Progenitor cell of endocrine pancreas (in vitro differentiated cells): ENCODE data around the gene ITGB6. TPM values are rescaled to one million over a fixed set of nuclear protein-coding genes. Genes with fewer than 3 reads are reported as not detected.

ENCODE experiments used
- DNase-seq: peaks from one replicate; pipeline ENCODE4 v3.0.0; 2021; ENCODE audit warnings: low spot score; ENCODE audit not compliant: unreplicated experiment
- H3K27ac Mint-ChIP-seq: 2 replicates; pipeline ENCODE4 v1.8.0; 2021; ENCODE audit warnings: mild to moderate bottlenecking, moderate library complexity, mixed read lengths
- H3K27me3 Mint-ChIP-seq: 2 replicates; pipeline ENCODE4 v1.8.0; 2021; ENCODE audit warnings: mixed read lengths
- H3K36me3 Mint-ChIP-seq: 2 replicates; pipeline ENCODE4 v1.8.0; 2022; ENCODE audit warnings: mixed read lengths; ENCODE audit not compliant: insufficient read depth
- H3K4me1 Mint-ChIP-seq: 2 replicates; pipeline ENCODE4 v1.8.0; 2021; ENCODE audit warnings: low read depth, mixed read lengths
- H3K4me3 Mint-ChIP-seq: 2 replicates; pipeline ENCODE4 v1.8.0; 2021; ENCODE audit warnings: low read depth, mild to moderate bottlenecking, moderate library complexity, mixed read lengths
- H3K9me3 Mint-ChIP-seq: 2 replicates; pipeline ENCODE4 v1.8.0; 2021; ENCODE audit warnings: low read depth, mixed read lengths
- total RNA-seq: library from RNA; stranded (reverse); gene quantifications from 2 replicates; pipeline ENCODE4 v1.2.1, GENCODE V29; 2021
- TF ChIP-seq, protein P1 (sequence below): fragments of 200-600 bp; sonication (generic); IDR thresholded peaks from one replicate; pipeline ENCODE4 v1.5.0; 2021; ENCODE audit warnings: antibody characterized with exemption, mild to moderate bottlenecking; ENCODE audit not compliant: unreplicated experiment

Gene ITGB6
- total RNA-seq, 1 donor from 2014 or later: 6.7 TPM

DNA sequence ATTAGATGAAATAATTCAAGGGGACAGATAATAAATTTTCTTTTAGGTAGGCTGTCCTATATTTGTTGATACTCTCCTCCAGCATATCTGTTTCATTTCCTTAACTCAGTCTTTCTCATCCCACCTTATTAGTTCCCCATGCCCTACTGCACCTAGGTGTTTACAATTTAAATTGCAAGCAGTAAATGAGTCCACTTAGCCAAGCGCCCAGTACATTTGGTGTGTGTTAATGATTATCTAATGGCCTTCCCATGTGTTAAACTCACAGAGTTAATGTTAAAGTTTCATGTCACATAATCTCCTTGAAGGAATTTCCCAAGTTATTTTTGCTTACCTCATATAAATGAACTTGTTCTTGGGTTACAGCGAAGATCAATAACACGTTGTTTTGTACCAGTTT is 31.2 kb downstream of the ITGB6 start:
- TF ChIP-seq, protein P1, sequence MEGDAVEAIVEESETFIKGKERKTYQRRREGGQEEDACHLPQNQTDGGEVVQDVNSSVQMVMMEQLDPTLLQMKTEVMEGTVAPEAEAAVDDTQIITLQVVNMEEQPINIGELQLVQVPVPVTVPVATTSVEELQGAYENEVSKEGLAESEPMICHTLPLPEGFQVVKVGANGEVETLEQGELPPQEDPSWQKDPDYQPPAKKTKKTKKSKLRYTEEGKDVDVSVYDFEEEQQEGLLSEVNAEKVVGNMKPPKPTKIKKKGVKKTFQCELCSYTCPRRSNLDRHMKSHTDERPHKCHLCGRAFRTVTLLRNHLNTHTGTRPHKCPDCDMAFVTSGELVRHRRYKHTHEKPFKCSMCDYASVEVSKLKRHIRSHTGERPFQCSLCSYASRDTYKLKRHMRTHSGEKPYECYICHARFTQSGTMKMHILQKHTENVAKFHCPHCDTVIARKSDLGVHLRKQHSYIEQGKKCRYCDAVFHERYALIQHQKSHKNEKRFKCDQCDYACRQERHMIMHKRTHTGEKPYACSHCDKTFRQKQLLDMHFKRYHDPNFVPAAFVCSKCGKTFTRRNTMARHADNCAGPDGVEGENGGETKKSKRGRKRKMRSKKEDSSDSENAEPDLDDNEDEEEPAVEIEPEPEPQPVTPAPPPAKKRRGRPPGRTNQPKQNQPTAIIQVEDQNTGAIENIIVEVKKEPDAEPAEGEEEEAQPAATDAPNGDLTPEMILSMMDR: no peak
- Mint-ChIP-seq H3K9me3 (no peaks in the 10 kb centered on the region), H3K36me3 (no peaks in the 10 kb centered on the region), H3K27ac (no peak overlapping the region), H3K4me3 (no peak overlapping the region), H3K27me3 (no peaks in the 10 kb centered on the region), H3K4me1 (peaks cover 35% of the 10 kb centered on the region)
- DNase-seq: no peak

GRCh38 chr2:160167089-160167740 is 32.9 kb downstream of the ITGB6 start:
- no peak for DNase-seq
- TF ChIP-seq, protein P1: no peak
- H3K4me1 Mint-ChIP-seq: peaks cover 35% of the 10 kb centered on the region
- no peaks in the 10 kb centered on the region for H3K36me3 Mint-ChIP-seq
- H3K9me3 Mint-ChIP-seq: no peaks in the 10 kb centered on the region
- H3K27me3 Mint-ChIP-seq: no peaks in the 10 kb centered on the region
- H3K27ac Mint-ChIP-seq: no peak overlapping the region
- H3K4me3 Mint-ChIP-seq: no peak overlapping the region

GRCh38 chr2:160165996-160166395 is 34.1 kb downstream of the ITGB6 start:
- no peaks in the 10 kb centered on the region for H3K27me3 Mint-ChIP-seq

GRCh38 chr2:160165081-160165480 is 35.0 kb downstream of the ITGB6 start:
- H3K36me3 Mint-ChIP-seq: no peaks in the 10 kb centered on the region
- TF ChIP-seq, protein P1: no peak
- no peaks in the 10 kb centered on the region for H3K9me3 Mint-ChIP-seq
- DNase-seq: no peak
- no peak overlapping the region for H3K27ac Mint-ChIP-seq
- H3K27me3 Mint-ChIP-seq: no peaks in the 10 kb centered on the region
- peaks cover 35% of the 10 kb centered on the region for H3K4me1 Mint-ChIP-seq
- no peak overlapping the region for H3K4me3 Mint-ChIP-seq

More at GRCh38 chr2:160165996-160166395, 34.1 kb downstream of the ITGB6 start:
- Mint-ChIP-seq H3K27ac (peak overlapping the region; percentile 71), H3K36me3 (no peaks in the 10 kb centered on the region), H3K4me3 (no peak overlapping the region), H3K4me1 (peaks cover 35% of the 10 kb centered on the region), H3K9me3 (no peaks in the 10 kb centered on the region)
- TF ChIP-seq, protein P1: no peak
- no peak for DNase-seq

DNA sequence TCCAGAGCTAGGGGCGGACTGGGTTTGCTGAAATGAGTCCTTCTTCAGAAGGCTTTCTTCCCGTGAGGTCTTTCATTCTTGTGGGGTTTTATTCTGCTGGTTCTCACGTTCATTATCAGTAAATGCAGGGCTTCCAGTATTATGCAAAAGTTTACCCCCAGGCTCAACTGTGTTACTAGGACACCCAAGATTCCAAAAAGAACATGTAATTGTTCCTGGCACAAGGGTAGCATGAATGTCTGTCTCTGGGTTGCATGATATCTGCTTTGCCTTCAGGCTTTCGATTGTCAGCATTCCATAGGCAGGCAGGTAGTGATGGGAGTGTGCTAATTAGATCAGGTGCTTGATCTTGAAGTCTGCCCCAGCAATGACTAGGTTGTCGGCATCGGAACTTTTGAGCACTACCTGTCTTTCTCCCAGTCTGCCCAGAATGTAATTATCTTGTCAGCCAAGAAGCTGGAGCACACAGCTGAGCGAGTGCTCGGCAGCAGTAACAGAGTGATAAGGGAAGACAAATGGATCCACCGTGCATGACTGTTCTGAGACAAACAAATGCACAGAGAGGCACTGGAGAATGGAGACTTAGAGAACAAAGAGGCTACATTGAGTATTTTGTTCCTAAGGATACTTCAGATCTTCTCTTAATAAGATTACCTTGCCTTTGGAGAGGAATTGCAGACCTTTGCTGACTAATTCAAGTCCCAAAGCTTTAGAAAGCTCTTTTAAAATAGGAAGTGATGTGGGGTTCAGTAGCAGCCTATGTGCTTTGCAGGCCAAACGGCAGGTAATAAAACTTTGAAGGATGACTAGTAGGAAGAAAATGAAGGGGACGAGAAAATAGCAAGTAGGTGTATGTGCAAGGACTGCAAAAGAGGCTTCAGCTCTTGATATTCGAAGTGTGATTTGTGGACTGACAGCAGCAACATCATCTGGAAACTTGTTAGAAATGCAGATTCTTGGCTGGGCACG is 41.9 kb downstream of the ITGB6 start:
- Mint-ChIP-seq H3K27me3 (no peaks in the 10 kb centered on the region), H3K4me1 (peaks cover 11% of the 10 kb centered on the region), H3K4me3 (no peak overlapping the region), H3K9me3 (peaks cover 3% of the 10 kb centered on the region), H3K27ac (peak overlapping the region; percentile 65), H3K36me3 (no peaks in the 10 kb centered on the region)
- DNase-seq: no peak
- TF ChIP-seq, protein P1: no peak
